RPMI8226 (cell line): ENCODE measurements around the gene SUPT16H.
"Not testable (repeated sequence)": the region's sequence is repeated elsewhere in the genome, so short reads cannot be mapped to it uniquely, and the experiment has no call there.

Experiments used
- DNase-seq: peaks from one replicate; pipeline ENCODE4 v3.0.0-alpha.2; 2015

The SUPT16H gene

GRCh38 chr14:21356511-21356910 is 27.3 kb downstream of the SUPT16H start:
- no peak for DNase-seq

GRCh38 chr14:21352587-21352986 is 31.2 kb downstream of the SUPT16H start:
- peak; percentile 51 for DNase-seq

- no peak for DNase-seq
Measured at GRCh38 chr14:21350539-21350938, 33.3 kb downstream of the SUPT16H start.

GRCh38 chr14:21347201-21347600 is 36.6 kb downstream of the SUPT16H start:
- no peak for DNase-seq

- no peak for DNase-seq
Measured at GRCh38 chr14:21346532-21347135, 37.2 kb downstream of the SUPT16H start.

GRCh38 chr14:21343035-21343794 is 40.6 kb downstream of the SUPT16H start:
- no peak for DNase-seq

- no peak for DNase-seq
Measured at GRCh38 chr14:21334202-21334906, 49.5 kb downstream of the SUPT16H start.

GRCh38 chr14:21332950-21333349 is 50.9 kb downstream of the SUPT16H start:
- no peak for DNase-seq

- peak; percentile 14 for DNase-seq
Measured at GRCh38 chr14:21326972-21327371, 56.8 kb downstream of the SUPT16H start.

GRCh38 chr14:21322716-21323115 is 61.1 kb downstream of the SUPT16H start:
- no peak for DNase-seq

GRCh38 chr14:21320913-21321312 is 62.9 kb downstream of the SUPT16H start:
- DNase-seq = no peak

GRCh38 chr14:21317398-21317797 is 66.4 kb downstream of the SUPT16H start:
- DNase-seq = peak; percentile 9

- DNase-seq = no peak
Measured at GRCh38 chr14:21313512-21313911, 70.3 kb downstream of the SUPT16H start.

GRCh38 chr14:21311614-21312013 is 72.2 kb downstream of the SUPT16H start:
- no peak for DNase-seq

GRCh38 chr14:21309956-21310355 is 73.9 kb downstream of the SUPT16H start:
- DNase-seq = no peak

GRCh38 chr14:21309238-21309636 is 74.6 kb downstream of the SUPT16H start:
- DNase-seq = no peak

- peak; percentile 49 for DNase-seq
Measured at GRCh38 chr14:21308479-21309237, 75.2 kb downstream of the SUPT16H start.

- DNase-seq = no peak
Measured at GRCh38 chr14:21308132-21308478, 75.7 kb downstream of the SUPT16H start.

GRCh38 chr14:21307637-21308036 is 76.2 kb downstream of the SUPT16H start:
- DNase-seq = no peak

GRCh38 chr14:21302836-21303140 is 81.0 kb downstream of the SUPT16H start:
- not testable (repeated sequence) for DNase-seq

GRCh38 chr14:21302013-21302835 is 81.6 kb downstream of the SUPT16H start:
- DNase-seq = no peak
